ENCODE measurements around the gene ST3GAL6. TPM values are rescaled to one million over a fixed set of nuclear protein-coding genes. Genes with fewer than 3 reads are reported as not detected.

The ST3GAL6 gene
- total and polyA plus RNA-seq, 12 donors, result 27.3 to 92.9 (median 57.5) TPM

DNA sequence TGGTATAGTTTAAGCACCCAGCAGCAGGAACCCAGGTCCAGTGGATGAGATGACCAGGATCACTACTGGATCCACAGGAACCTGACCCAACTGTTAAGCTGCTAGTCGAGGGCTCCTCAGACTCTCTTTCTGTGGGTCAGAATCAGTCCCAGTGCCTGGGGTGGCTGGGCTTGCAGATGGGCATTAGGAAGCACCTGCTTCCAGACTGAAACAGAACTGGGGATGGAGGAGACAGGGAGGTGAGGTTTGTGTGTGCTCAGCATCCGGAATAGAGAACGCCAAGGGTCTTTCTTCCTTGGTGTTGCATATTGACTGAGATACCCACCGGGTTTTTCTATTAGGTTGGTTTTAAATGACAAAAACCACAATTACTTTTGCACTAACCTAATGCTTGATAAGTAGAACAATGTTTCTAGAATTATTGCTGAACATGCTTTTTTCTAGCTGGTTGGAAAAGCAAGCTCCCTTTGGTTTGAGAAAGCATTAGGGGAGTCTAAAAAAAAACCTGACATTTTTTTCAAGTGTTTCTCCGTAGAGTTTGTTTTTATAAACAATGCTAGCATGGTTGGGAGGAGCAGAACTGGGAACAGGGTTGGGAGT, 779 bp downstream of the ST3GAL6 start:
- H3K4me3 ChIP-seq, result peak overlapping the region in 6 of 10 donors; percentile 7 to 48 (median 24)
- ATAC-seq (peak in 5 of 8 donors; percentile 4 to 27 (median 17)), DNase-seq (no peak)
- no peaks in the 10 kb centered on the region for H3K27me3 ChIP-seq
- intact Hi-C loops (cut with DNase I), result loop anchor here in 1 of 10 donors (5.0 kb wide), 1 partner anchor 72 kb away; no protein-coding TSS in a partner anchor
- no peaks in the 10 kb centered on the region for H3K36me3 ChIP-seq
- WGBS, 2 donors, result 35 to 53% methylated on average over 5 of the region's 5 CpGs
- peak overlapping the region in 8 of 10 donors; percentile 25 to 85 (median 70) for H3K27ac ChIP-seq
- TF ChIP-seq, protein P1, sequence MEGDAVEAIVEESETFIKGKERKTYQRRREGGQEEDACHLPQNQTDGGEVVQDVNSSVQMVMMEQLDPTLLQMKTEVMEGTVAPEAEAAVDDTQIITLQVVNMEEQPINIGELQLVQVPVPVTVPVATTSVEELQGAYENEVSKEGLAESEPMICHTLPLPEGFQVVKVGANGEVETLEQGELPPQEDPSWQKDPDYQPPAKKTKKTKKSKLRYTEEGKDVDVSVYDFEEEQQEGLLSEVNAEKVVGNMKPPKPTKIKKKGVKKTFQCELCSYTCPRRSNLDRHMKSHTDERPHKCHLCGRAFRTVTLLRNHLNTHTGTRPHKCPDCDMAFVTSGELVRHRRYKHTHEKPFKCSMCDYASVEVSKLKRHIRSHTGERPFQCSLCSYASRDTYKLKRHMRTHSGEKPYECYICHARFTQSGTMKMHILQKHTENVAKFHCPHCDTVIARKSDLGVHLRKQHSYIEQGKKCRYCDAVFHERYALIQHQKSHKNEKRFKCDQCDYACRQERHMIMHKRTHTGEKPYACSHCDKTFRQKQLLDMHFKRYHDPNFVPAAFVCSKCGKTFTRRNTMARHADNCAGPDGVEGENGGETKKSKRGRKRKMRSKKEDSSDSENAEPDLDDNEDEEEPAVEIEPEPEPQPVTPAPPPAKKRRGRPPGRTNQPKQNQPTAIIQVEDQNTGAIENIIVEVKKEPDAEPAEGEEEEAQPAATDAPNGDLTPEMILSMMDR (IDR thresholded peaks at IDR 0.05), result no peak
- H3K4me1 ChIP-seq, result peaks cover 11 to 100% (median 93%) of the 10 kb centered on the region in 9 donors
- no peaks in the 10 kb centered on the region for H3K9me3 ChIP-seq

DNA sequence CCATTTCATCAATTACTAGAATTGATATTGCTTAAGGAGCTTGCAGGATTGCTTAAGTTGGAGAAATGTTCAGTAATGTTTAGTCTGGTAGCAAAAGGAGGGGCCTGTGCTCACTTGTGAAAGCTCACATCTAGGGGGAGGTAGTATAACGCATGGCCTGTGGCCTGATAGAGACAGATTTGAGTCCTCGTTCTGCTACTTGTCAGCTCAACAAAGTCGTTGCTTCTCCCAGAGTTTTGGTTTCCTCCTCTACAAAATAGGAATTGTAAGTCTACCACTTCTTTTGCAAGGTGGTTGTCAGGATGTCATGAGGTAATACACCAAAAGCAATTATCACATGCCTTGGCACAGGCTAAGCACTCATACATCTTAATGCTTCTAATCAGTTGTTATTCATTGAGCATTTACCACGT, 1.3 kb downstream of the ST3GAL6 start:
- ATAC-seq (peak in 3 of 8 donors; percentile 15 to 38 (median 33)), DNase-seq (no peak)
- Histone ChIP-seq H3K36me3 (no peaks in the 10 kb centered on the region), H3K27ac (peak overlapping the region in 8 of 10 donors; percentile 0 to 85 (median 70)), H3K4me1 (peaks cover 16 to 100% (median 96%) of the 10 kb centered on the region in 9 donors), H3K27me3 (no peaks in the 10 kb centered on the region), H3K9me3 (no peaks in the 10 kb centered on the region), H3K4me3 (peak overlapping the region in 6 of 10 donors; percentile 7 to 48 (median 24))
- intact Hi-C loops (cut with DNase I), result loop anchor here in 1 of 10 donors (5.0 kb wide), 1 partner anchor 72 kb away; no protein-coding TSS in a partner anchor
- TF ChIP-seq, protein P1 (IDR thresholded peaks at IDR 0.05), result no peak
- 17 to 21% methylated on average over 4 of the region's 4 CpGs for WGBS, 2 donors

DNA sequence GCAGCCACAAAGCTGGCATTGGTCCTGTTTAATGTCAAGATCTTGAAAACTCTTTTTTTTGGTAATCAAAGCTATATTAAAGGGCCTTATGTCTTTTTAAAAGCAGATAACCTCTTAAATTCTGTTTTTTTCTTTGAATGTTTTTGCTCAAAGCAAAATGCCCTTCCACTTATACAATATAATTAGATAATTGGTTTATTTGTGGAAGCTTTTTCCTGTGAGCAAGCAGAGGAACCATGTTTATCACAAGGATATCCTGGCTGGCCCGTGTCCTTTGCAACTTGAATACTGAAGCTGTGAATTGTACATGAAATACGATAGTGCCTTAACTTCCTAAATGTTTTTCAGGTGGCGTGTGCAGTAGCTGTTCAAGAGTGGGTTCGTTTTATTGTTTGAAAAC, 2.6 kb downstream of the ST3GAL6 start:
- peaks cover 19 to 100% (median 97%) of the 10 kb centered on the region in 9 donors for H3K4me1 ChIP-seq
- intact Hi-C loops (cut with DNase I), result loop anchor here in 3 of 10 donors (5.0 kb wide), 1 partner anchor 33 kb away; no protein-coding TSS in a partner anchor
- H3K27ac ChIP-seq, result peak overlapping the region in 9 of 10 donors; percentile 2 to 85 (median 69)
- WGBS, 2 donors, result 14 to 21% methylated on average over 4 of the region's 4 CpGs
- H3K27me3 ChIP-seq, result no peaks in the 10 kb centered on the region
- H3K9me3 ChIP-seq, result no peaks in the 10 kb centered on the region
- ATAC-seq (peak in 5 of 8 donors; percentile 44 to 69 (median 62)), DNase-seq (peak in 1 of 2 donors; percentile 50)
- TF ChIP-seq, protein P1 (IDR thresholded peaks at IDR 0.05), result no peak
- no peaks in the 10 kb centered on the region for H3K36me3 ChIP-seq
- H3K4me3 ChIP-seq, result no peak overlapping the region

DNA sequence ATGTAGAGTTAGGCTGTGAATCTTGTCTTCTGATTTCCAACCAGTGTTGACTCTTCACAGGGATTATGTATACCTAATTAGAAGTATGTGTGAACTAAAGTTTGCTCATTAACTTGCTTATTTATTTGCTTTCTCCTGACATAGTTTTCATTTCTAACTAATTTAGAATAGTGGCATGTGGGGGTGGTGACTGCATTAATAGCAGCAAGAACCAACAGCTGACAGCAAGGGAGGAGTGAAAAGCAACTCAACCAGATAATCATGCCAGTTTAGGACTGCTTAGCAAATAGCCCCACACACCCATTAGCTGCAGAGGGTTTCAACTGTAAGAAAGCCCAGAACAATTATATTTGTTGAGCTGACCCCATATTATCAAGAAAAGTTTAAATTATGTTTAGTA, 3.8 kb downstream of the ST3GAL6 start:
- H3K27ac ChIP-seq, result peak overlapping the region in 8 of 10 donors; percentile 6 to 85 (median 68)

More for the DNA sequence above, 3.8 kb downstream of the ST3GAL6 start:
- intact Hi-C loops (cut with DNase I), result loop anchor here in 3 of 10 donors (5.0 kb wide), 1 partner anchor 35 kb away; no protein-coding TSS in a partner anchor
- ATAC-seq, result peak in 2 of 8 donors; percentile 41 to 43
- Histone ChIP-seq H3K27me3 (no peaks in the 10 kb centered on the region), H3K4me1 (peaks cover 19 to 100% (median 85%) of the 10 kb centered on the region in 9 donors), H3K9me3 (no peaks in the 10 kb centered on the region), H3K4me3 (no peak overlapping the region), H3K36me3 (peaks cover 0 to 11% (median 0%) of the 10 kb centered on the region in 9 donors)
- DNase-seq, result no peak
- TF ChIP-seq, protein P1 (IDR thresholded peaks at IDR 0.05), result no peak
